PFSK-1 (cell line): ENCODE measurements around the gene MBNL2.

Source experiments
- FOXP2 ChIP-seq: optimal IDR thresholded peaks from 2 replicates; pipeline ENCODE3; 2011; ENCODE audit warnings: borderline replicate concordance, control low read depth, inconsistent platforms; ENCODE audit not compliant: insufficient read depth; ENCODE audit errors: extremely low read length, extremely low read depth
- POLR2AphosphoS5 ChIP-seq: IDR thresholded peaks from 2 replicates; pipeline ENCODE4 v1.6.1; 2012; ENCODE audit warnings: low read depth, mild to moderate bottlenecking, control low read depth, low read length, moderate library complexity
- SIN3A ChIP-seq: IDR thresholded peaks from 2 replicates; pipeline ENCODE4 v1.6.1; 2012; ENCODE audit warnings: mild to moderate bottlenecking, low read length, moderate library complexity, borderline replicate concordance; ENCODE audit not compliant: insufficient read depth
- TAF1 ChIP-seq: IDR thresholded peaks from 2 replicates; pipeline ENCODE4 v1.6.1; 2012; ENCODE audit warnings: low read length, control low read depth, borderline replicate concordance; ENCODE audit not compliant: insufficient read depth
- TF ChIP-seq, protein P1 (sequence below), 2 experiments: IDR thresholded peaks; 2 replicates each; pipeline versions ENCODE4 v1.6.1 to v1.8.0; 2011 to 2012; ENCODE audit warnings: low read depth in 2 of 2, low read length in 2 of 2, control low read depth in 1 of 2, inconsistent platforms in 1 of 2, mild to moderate bottlenecking in 1 of 2, moderate library complexity in 1 of 2; ENCODE audit not compliant: insufficient read depth in 1 of 2

DNA sequence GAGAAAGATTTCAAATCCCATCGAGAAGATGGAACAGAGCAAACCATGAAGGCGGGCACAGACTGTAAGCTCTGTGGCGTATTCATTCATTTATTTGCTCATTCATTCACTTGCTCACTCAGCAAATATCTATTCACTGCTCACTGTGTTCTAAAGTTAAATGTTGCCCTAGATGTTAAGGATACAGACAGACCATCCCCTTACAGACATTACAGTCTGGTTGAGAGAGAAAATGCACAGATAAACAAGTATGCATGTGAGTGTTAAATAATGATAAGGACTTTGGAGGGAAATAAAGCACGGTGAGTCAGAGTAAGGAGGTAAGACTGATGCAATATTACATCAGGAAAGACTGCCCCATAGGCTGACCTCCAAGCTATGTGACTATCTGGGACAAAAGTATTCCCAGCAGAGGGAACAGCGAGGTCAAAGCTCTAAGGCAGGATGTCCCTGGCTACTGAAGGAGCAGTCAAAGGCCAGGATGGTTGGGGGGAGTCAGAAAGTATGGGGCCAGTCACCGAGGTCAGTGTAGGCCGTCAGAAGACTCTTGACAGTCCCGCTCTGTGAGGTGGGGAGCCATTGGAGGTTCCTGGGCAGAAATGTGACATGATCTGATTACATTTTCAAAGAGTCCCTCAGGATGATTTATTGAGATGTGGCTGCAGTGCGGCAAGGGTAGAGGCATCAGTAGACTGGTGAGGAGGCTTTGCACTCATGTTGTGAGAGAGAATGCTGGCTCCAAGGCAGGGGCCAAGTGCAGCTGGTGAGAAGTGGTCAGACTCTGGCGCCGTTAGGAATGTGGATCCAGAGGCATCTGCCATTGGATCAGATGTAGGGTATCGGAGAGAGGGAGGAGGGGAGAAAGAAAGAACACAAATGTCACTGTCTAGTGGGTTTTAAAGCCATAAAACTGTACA is 37.9 kb downstream of the MBNL2 start:
- TF ChIP-seq, protein P1, sequence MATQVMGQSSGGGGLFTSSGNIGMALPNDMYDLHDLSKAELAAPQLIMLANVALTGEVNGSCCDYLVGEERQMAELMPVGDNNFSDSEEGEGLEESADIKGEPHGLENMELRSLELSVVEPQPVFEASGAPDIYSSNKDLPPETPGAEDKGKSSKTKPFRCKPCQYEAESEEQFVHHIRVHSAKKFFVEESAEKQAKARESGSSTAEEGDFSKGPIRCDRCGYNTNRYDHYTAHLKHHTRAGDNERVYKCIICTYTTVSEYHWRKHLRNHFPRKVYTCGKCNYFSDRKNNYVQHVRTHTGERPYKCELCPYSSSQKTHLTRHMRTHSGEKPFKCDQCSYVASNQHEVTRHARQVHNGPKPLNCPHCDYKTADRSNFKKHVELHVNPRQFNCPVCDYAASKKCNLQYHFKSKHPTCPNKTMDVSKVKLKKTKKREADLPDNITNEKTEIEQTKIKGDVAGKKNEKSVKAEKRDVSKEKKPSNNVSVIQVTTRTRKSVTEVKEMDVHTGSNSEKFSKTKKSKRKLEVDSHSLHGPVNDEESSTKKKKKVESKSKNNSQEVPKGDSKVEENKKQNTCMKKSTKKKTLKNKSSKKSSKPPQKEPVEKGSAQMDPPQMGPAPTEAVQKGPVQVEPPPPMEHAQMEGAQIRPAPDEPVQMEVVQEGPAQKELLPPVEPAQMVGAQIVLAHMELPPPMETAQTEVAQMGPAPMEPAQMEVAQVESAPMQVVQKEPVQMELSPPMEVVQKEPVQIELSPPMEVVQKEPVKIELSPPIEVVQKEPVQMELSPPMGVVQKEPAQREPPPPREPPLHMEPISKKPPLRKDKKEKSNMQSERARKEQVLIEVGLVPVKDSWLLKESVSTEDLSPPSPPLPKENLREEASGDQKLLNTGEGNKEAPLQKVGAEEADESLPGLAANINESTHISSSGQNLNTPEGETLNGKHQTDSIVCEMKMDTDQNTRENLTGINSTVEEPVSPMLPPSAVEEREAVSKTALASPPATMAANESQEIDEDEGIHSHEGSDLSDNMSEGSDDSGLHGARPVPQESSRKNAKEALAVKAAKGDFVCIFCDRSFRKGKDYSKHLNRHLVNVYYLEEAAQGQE (IDR thresholded peaks at IDR 0.05; ENCODE audit: insufficient read depth in 1 of 2, low read depth in 2 of 2, low read length in 2 of 2), result no peak
- TF ChIP-seq TAF1, result no peak
- TF ChIP-seq POLR2AphosphoS5, result no peak
- TF ChIP-seq SIN3A, result no peak
- TF ChIP-seq FOXP2, result no peak
